Gastroesophageal sphincter (tissue), 3 donors: ENCODE measurements around the gene CSMD2.

ENCODE experiments used
- CTCF ChIP-seq, 4 experiments: fragments of 200-600 bp in 2 of 4; fragments of 450-650 bp in 2 of 4; sonication (generic) in 1 of 4; IDR thresholded peaks; one replicate each; pipeline ENCODE4 v1.5.1; 2017 to 2019; ENCODE audit warnings: antibody characterized with exemption in 4 of 4, mild to moderate bottlenecking in 2 of 4, moderate library complexity in 2 of 4
- POLR2AphosphoS5 ChIP-seq: sonication (generic); formaldehyde crosslinking; IDR thresholded peaks from one replicate; pipeline ENCODE4 v1.6.1; 2017; ENCODE audit warnings: antibody characterized with exemption

GRCh38 chr1:33990281-33990680, 174.7 kb downstream of the CSMD2 start:
- TF ChIP-seq CTCF (IDR thresholded peaks at IDR 0.05), result no peak
- TF ChIP-seq POLR2AphosphoS5, result no peak
